Measurements from ENCODE around the gene SEMA7A.

The SEMA7A gene

DNA sequence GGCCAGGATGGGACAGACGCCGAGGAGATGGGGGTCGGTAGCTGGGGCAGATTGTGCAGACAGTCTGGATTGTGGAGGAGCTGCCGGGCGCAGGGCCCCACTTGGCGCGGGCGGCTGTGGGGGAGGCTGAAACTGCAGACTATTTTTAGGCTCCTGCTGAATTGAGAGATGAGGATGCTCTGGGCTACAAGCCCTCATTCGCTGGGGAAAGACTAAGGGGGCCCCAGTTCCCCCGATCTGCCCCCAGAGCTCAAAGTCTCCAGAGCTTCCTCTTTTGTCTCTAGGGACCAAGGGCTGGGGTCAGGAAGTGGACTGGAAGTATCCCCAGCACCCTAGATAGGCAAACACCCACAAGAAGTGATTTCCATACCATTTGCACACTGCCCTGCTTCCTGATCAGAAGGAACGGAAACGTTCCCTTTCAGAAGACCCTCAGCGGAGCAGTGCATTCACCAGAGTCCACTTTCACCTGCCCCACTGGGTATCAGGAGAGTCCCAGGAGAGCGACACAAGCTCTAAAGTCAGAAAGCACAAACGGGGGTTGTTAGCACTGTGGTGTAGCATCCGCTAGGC lies 29.7 kb downstream of the SEMA7A start:
- Histone ChIP-seq H3K9ac (ENCODE audit: low read length in 2 of 2) (no peak overlapping the region), H3K4me1 (ENCODE audit: control insufficient read depth, insufficient read depth, low read length) (no peaks in the 10 kb centered on the region), H3K9me3 (ENCODE audit: control insufficient read depth in 2 of 2, low read length in 2 of 2) (no peaks in the 10 kb centered on the region), H3K27me3 (ENCODE audit: control insufficient read depth in 1 of 2, insufficient read depth in 2 of 2, low read length in 2 of 2) (peaks cover 0 to 16% of the 10 kb centered on the region in 2 donors), H3K27ac (ENCODE audit: low read length) (no peak overlapping the region), H3K4me3 (ENCODE audit: low read length in 2 of 2) (no peak overlapping the region), H3K36me3 (ENCODE audit: control insufficient read depth in 2 of 2, insufficient read depth in 2 of 2, low read length in 2 of 2) (no peaks in the 10 kb centered on the region)

DNA sequence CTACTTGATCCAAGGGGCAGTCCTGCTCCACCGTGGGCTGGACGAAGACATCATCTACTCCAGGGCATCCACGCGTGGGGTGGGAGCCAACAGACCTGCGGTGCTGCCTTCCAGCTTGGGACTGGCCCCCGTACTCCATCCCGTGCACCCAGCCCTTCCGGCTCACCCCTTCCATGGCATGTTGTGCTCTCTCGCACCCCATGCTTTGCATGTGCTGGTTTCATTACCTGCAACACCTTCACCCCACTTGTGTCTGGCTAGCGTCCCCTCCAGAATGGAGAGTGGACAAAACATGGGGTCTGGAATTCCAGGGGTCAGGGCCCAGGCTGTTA lies 30.2 kb downstream of the SEMA7A start:
- no peak overlapping the region for H3K9ac ChIP-seq (ENCODE audit: low read length in 2 of 2)

DNA sequence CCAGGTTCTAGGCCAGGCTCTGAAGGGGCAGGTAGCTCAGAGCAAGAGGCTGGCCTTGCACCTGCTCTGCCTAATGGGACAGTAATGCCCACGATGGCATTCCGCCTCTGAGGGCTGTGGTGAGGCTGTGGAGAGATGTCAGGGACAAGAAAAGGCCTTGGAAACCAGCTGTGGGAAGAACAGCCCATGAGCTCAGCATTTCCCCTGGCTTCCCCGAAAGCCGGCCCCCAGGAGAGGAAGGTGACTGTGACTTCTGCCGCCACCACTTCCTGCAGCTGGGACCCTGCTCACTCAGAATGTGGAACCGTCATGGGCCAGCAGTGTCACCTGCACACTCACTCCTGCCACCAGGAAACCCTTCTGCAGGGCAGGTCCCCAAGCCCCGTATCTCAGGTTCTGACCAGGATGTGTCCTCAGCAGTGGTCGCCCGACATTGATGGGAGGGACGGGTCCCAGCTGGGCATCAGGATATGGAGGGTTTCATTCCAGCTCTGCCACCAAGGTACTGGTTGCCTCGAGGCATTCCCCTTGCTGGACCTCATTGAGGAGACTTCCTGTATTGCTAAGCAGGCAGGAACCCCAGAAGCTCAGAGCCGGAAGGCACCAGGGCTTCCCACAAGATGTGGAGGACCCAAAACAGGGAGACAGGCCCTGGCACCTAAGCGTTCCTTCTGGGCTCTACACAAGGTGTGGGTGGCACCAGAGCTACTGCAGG lies 30.7 kb downstream of the SEMA7A start:
- Histone ChIP-seq H3K9ac (ENCODE audit: low read length in 2 of 2) (no peak overlapping the region), H3K4me1 (ENCODE audit: control insufficient read depth, insufficient read depth, low read length) (no peaks in the 10 kb centered on the region), H3K36me3 (ENCODE audit: control insufficient read depth in 2 of 2, insufficient read depth in 2 of 2, low read length in 2 of 2) (no peaks in the 10 kb centered on the region), H3K27ac (ENCODE audit: low read length) (no peak overlapping the region), H3K4me3 (ENCODE audit: low read length in 2 of 2) (no peak overlapping the region), H3K27me3 (ENCODE audit: control insufficient read depth in 1 of 2, insufficient read depth in 2 of 2, low read length in 2 of 2) (peaks cover 0 to 16% of the 10 kb centered on the region in 2 donors), H3K9me3 (ENCODE audit: control insufficient read depth in 2 of 2, low read length in 2 of 2) (no peaks in the 10 kb centered on the region)

More for the DNA sequence above, 30.2 kb downstream of the SEMA7A start:
- H3K27ac ChIP-seq (ENCODE audit: low read length) = no peak overlapping the region
- H3K4me1 ChIP-seq (ENCODE audit: control insufficient read depth, insufficient read depth, low read length) = no peaks in the 10 kb centered on the region
- H3K9me3 ChIP-seq (ENCODE audit: control insufficient read depth in 2 of 2, low read length in 2 of 2) = no peaks in the 10 kb centered on the region
- H3K36me3 ChIP-seq (ENCODE audit: control insufficient read depth in 2 of 2, insufficient read depth in 2 of 2, low read length in 2 of 2) = no peaks in the 10 kb centered on the region
- no peak overlapping the region for H3K4me3 ChIP-seq (ENCODE audit: low read length in 2 of 2)
- peaks cover 0 to 16% of the 10 kb centered on the region in 2 donors for H3K27me3 ChIP-seq (ENCODE audit: control insufficient read depth in 1 of 2, insufficient read depth in 2 of 2, low read length in 2 of 2)

DNA sequence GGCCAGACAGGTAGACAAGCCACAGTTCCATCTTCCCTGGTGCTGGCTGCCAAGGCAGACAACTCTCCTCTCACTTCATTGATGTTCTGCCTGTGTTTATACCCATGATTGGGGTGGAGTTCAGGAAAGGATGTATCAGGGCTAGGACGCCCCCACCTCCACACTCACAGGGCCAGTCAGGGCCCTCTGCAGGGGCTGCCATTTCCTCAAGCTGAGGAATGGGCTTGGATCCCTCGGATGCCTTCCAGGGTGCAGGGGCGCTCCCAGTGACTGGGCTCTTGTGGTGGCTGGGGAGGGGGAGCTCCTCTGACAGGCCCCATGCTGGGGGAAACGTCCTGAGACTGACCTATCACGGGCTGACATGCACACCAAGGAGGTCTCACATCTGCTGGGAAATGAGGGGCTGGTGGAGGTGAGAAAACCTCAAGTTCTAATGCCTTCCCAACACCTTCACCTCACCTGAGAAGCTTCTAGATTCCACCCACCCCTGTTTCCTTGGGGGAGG lies 31.4 kb downstream of the SEMA7A start:
- Histone ChIP-seq H3K36me3 (ENCODE audit: control insufficient read depth in 2 of 2, insufficient read depth in 2 of 2, low read length in 2 of 2) (no peaks in the 10 kb centered on the region), H3K9me3 (ENCODE audit: control insufficient read depth in 2 of 2, low read length in 2 of 2) (no peaks in the 10 kb centered on the region), H3K27ac (ENCODE audit: low read length) (no peak overlapping the region), H3K27me3 (ENCODE audit: control insufficient read depth in 1 of 2, insufficient read depth in 2 of 2, low read length in 2 of 2) (peaks cover 0 to 16% of the 10 kb centered on the region in 2 donors), H3K4me3 (ENCODE audit: low read length in 2 of 2) (no peak overlapping the region), H3K9ac (ENCODE audit: low read length in 2 of 2) (no peak overlapping the region), H3K4me1 (ENCODE audit: control insufficient read depth, insufficient read depth, low read length) (no peaks in the 10 kb centered on the region)

DNA sequence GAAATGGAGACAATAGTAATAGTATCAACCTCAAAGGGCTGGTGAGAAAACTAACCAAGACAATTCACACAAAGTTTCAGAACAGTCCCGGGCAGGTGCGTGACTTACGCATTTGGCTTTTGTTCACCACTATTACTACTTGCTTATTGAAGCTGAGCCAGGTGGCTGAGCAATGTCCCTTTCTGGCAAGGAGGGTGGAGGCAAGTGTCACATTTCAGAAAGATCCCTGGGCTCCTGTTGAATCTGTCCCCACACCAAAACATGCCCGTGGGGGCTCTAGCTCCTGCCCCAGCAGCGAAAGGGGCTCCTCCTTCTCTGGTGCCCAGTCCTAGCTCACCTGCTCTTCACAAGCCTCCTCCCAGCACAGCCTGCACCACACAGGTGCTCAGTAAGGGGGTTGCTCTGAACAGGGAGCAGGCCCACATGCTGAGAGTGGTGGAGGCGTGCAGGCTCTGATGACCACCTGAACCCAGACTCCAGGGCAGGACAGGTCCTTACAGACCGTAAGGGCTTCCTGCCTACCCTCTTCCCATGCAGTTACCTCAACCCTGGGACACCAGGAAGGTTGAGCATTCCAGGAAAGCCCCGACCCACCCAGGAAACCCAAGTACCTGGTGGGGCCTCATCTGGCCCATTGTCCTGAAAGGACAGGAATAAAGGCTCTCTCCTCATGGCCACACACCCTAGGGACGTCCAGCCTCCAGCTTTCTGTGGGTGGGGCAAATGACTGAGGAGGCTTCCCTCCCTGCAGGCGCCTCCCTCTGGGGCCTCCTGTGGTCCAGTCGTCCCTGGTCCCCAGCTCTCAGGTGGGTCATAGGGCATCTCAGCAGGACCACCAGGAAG lies 32.6 kb downstream of the SEMA7A start:
- Histone ChIP-seq H3K36me3 (ENCODE audit: control insufficient read depth in 2 of 2, insufficient read depth in 2 of 2, low read length in 2 of 2) (no peaks in the 10 kb centered on the region), H3K27me3 (ENCODE audit: control insufficient read depth in 1 of 2, insufficient read depth in 2 of 2, low read length in 2 of 2) (peaks cover 0 to 13% of the 10 kb centered on the region in 2 donors), H3K9ac (ENCODE audit: low read length in 2 of 2) (no peak overlapping the region), H3K27ac (ENCODE audit: low read length) (no peak overlapping the region), H3K4me3 (ENCODE audit: low read length in 2 of 2) (no peak overlapping the region), H3K9me3 (ENCODE audit: control insufficient read depth in 2 of 2, low read length in 2 of 2) (no peaks in the 10 kb centered on the region), H3K4me1 (ENCODE audit: control insufficient read depth, insufficient read depth, low read length) (no peaks in the 10 kb centered on the region)

DNA sequence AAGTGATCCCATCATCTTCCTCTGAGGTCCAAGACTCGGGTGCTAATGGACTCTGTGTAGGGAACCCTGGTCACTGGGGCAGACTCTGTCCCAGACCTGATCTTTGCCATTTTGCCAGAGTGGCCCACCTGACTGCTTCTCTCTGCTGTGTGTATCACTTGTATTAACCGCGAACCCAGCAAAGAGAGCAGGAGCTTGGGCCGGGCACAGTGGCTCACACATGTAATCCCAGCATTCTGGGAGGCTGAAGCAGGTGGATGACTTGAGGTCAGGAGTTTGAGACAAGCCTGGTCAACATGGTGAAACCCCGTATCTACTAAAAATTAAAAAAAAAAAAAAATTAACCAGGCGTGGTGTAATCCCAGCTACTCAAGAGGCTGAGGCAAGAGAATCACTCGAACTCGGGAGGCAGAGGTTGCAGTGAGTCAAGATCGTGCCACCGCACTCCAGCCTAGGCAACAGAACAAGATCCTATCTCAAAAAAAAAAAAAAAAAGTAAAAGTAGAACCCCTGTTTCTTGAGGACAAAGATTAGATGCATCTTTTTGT lies 33.4 kb downstream of the SEMA7A start:
- no peak overlapping the region for H3K9ac ChIP-seq (ENCODE audit: low read length in 2 of 2)
- H3K9me3 ChIP-seq (ENCODE audit: control insufficient read depth in 2 of 2, low read length in 2 of 2) = no peaks in the 10 kb centered on the region
- no peaks in the 10 kb centered on the region for H3K4me1 ChIP-seq (ENCODE audit: control insufficient read depth, insufficient read depth, low read length)
- H3K27me3 ChIP-seq (ENCODE audit: control insufficient read depth in 1 of 2, insufficient read depth in 2 of 2, low read length in 2 of 2) = peaks cover 0 to 10% of the 10 kb centered on the region in 2 donors
- no peak overlapping the region for H3K27ac ChIP-seq (ENCODE audit: low read length)
- no peak overlapping the region for H3K4me3 ChIP-seq (ENCODE audit: low read length in 2 of 2)
- H3K36me3 ChIP-seq (ENCODE audit: control insufficient read depth in 2 of 2, insufficient read depth in 2 of 2, low read length in 2 of 2) = no peaks in the 10 kb centered on the region

DNA sequence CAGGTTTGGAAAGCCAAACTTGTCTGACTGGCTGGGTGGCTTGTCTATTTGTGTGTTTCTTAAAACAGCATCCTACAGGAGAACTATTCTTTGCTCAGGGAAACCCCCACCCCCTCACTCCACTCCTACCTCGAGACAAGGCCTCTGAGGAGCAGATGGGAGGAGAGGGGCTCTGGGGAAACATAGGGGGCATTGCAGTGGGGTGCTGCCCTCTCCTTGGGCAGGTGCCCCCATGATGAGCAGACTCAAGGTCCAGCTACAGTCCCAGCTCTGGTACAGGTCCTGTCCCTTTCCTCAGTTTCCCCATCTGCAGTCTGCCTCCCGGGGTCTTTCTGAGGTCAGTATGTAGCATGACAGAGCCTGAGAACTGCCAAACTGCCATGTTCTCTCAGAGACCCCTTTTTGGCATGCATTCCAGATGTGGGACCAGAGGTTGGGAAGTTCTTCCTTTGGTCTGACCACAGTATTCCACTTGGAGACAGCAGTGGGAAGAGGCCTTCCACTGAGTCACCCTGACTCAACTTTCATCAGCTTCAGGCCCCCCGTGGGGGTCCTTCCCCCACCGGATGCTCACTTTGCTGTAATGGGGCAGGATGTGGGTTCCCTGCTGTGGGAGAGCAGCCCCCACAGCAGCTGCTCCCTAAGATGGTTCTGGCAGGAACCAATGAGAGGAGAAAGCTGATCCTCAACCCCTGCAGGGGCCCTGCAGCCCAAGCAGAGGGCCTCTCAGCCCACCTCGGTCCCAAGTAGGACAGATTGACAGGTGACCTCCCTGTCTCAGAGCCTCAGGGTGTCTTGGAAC lies 34.0 kb downstream of the SEMA7A start:
- H3K27ac ChIP-seq (ENCODE audit: low read length) = no peak overlapping the region
- H3K9me3 ChIP-seq (ENCODE audit: control insufficient read depth in 2 of 2, low read length in 2 of 2) = no peaks in the 10 kb centered on the region
- no peaks in the 10 kb centered on the region for H3K36me3 ChIP-seq (ENCODE audit: control insufficient read depth in 2 of 2, insufficient read depth in 2 of 2, low read length in 2 of 2)
- peaks cover 0 to 10% of the 10 kb centered on the region in 2 donors for H3K27me3 ChIP-seq (ENCODE audit: control insufficient read depth in 1 of 2, insufficient read depth in 2 of 2, low read length in 2 of 2)
- no peaks in the 10 kb centered on the region for H3K4me1 ChIP-seq (ENCODE audit: control insufficient read depth, insufficient read depth, low read length)
- H3K4me3 ChIP-seq (ENCODE audit: low read length in 2 of 2) = no peak overlapping the region
- H3K9ac ChIP-seq (ENCODE audit: low read length in 2 of 2) = no peak overlapping the region

DNA sequence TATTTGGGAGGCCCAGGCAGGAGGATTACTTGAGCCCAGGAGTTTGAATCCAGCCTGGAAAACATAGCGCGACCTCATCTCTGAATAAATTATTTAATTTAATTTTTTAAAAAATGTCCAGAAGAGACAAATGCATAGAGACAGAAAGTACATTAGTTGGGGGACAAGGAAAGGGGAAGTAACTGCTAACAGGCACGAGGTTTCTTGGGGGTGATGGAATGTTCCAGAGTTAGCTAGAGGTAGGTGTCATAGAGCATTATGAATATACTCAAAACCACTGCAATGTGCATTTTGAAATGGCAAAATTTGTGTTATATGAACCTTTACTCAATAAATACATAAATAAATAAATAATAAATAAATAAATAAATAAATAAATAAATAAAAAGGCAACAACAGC lies 34.7 kb downstream of the SEMA7A start:
- Histone ChIP-seq H3K9me3 (ENCODE audit: control insufficient read depth in 2 of 2, low read length in 2 of 2) (no peaks in the 10 kb centered on the region), H3K27ac (ENCODE audit: low read length) (no peak overlapping the region), H3K9ac (ENCODE audit: low read length in 2 of 2) (no peak overlapping the region), H3K4me3 (ENCODE audit: low read length in 2 of 2) (no peak overlapping the region), H3K4me1 (ENCODE audit: control insufficient read depth, insufficient read depth, low read length) (no peaks in the 10 kb centered on the region), H3K27me3 (ENCODE audit: control insufficient read depth in 1 of 2, insufficient read depth in 2 of 2, low read length in 2 of 2) (peaks cover 0 to 8% of the 10 kb centered on the region in 2 donors), H3K36me3 (ENCODE audit: control insufficient read depth in 2 of 2, insufficient read depth in 2 of 2, low read length in 2 of 2) (no peaks in the 10 kb centered on the region)

DNA sequence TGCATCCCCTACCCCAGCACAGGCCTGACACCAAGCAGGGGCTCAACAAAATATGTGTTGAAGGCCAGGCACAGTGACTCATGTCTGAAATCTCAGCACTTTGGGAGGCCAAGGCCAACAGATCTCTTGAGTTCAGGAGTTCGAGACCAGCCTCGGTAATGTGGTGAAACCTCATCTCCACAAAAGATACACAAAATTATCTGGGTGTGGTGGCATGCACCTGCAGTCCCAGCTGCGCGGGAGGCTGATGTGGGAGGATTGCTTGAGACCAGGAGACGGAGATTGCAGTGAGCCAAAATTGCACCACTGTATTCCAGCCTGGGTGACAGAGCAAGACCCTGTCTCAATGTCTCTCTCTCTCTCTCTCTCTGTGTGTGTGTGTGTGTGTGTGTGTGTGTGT lies 35.6 kb downstream of the SEMA7A start:
- Histone ChIP-seq H3K36me3 (ENCODE audit: control insufficient read depth in 2 of 2, insufficient read depth in 2 of 2, low read length in 2 of 2) (no peaks in the 10 kb centered on the region), H3K27ac (ENCODE audit: low read length) (no peak overlapping the region), H3K4me1 (ENCODE audit: control insufficient read depth, insufficient read depth, low read length) (no peaks in the 10 kb centered on the region), H3K4me3 (ENCODE audit: low read length in 2 of 2) (no peak overlapping the region), H3K9ac (ENCODE audit: low read length in 2 of 2) (no peak overlapping the region), H3K27me3 (ENCODE audit: control insufficient read depth in 1 of 2, insufficient read depth in 2 of 2, low read length in 2 of 2) (peaks cover 0 to 7% of the 10 kb centered on the region in 2 donors), H3K9me3 (ENCODE audit: control insufficient read depth in 2 of 2, low read length in 2 of 2) (no peaks in the 10 kb centered on the region)

All from stomach smooth muscle (tissue), 2 donors.